Keratinocyte (primary cell): ENCODE results near the gene CGAS.

Experiments
- CTCF ChIP-seq, 3 experiments: IDR thresholded peaks in 1 of 3; conservative IDR thresholded peaks in 1 of 3; optimal IDR thresholded peaks in 1 of 3; 2 replicates in 2 of 3; 3 replicates in 1 of 3; pipeline versions ENCODE3 to v1.5.1; 2011; ENCODE audit warnings: low read length in 3 of 3, mild to moderate bottlenecking in 3 of 3, moderate library complexity in 2 of 3, control low read depth in 1 of 3, inconsistent platforms in 1 of 3; ENCODE audit not compliant: insufficient read depth in 2 of 3; ENCODE audit errors: extremely low read depth in 1 of 3
- EZH2 ChIP-seq: IDR thresholded peaks from one replicate; pipeline ENCODE4 v1.6.1; 2012; ENCODE audit warnings: inconsistent platforms, mild to moderate bottlenecking, low read length, moderate library complexity

- TF ChIP-seq CTCF (optimal IDR thresholded peaks at IDR 0.05 in 1 of 3, IDR thresholded peaks at IDR 0.05 in 1 of 3, conservative IDR thresholded peaks at IDR 0.05 in 1 of 3; ENCODE audit: extremely low read depth in 1 of 3, insufficient read depth in 2 of 3, low read length in 3 of 3) (no peak), EZH2 (no peak)
Measured at GRCh38 chr6:73394577-73395354, 57.3 kb downstream of the CGAS start, which contains the start of gene DDX43.
